NCI-H1436 treated with DMSO at 0.1 percent for 48 hours (cell line): ENCODE results near the gene POC1A.

Experiments
- DNase-seq: peaks from one replicate; lab custom pipeline; 2025; lab: John Stamatoyannopoulos, UW

The POC1A gene

DNA sequence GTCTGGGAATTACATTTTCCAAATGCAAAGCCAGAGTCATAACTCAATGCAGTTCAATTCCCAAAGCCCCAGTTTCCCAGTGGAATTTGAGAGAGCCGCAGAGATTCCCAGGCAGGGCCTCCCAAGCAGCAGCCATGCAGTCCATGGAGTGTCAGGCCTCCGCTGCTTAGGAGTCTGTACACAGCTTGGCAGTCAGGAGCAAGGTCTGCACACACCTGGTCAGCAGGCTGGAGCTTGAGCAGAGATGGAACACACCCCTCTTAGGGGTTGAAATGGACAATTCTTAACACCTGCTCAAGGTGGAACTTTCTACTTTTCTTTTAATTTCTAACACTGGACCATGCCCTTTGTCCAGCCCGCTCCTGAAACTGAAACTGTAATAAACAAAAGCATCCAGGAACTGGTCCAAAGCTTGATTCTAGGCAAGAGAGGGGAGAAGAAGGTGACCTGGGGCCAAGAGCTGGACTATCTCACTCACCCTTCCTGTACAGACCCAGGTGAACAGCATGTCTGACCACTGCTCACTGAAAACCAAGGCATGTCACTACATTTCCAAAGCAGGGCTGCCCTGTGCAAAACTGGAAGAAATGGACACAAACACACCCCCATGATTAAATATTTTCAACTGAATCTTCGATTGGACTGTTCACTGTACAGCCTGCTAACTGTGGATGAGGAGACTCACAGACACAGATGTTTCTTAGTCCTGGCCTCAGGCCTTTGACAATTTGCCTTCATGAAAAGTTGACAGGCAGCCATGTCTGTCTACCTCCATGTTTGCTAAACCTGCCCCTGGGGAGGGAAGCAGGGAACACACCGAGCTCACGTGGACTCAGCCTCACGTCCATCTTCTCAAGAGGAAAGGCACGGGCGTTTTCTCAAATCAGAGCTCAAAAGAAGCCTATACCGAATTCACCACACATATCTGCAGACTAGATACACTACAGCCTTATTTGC, 49.3 kb downstream of the POC1A start:
- DNase-seq: no peak

DNA sequence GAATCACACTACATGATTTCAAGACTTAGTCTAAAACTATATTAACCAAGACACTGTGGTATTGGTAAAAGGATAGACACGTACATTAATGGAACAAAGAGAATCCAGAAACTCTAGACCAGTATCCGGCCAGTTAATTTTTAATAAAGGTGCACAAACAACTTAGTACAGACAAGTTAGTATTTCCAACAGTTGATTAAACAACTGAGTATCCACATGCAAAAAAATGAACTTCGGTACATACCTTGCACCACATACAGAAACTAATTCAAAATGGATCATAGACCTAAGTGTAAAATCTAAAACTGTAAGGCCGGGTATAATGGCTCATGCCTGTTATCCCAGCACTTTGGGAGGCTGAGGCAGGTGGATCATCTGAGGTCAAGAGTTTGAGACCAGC, 51.3 kb downstream of the POC1A start:
- no peak for DNase-seq

DNA sequence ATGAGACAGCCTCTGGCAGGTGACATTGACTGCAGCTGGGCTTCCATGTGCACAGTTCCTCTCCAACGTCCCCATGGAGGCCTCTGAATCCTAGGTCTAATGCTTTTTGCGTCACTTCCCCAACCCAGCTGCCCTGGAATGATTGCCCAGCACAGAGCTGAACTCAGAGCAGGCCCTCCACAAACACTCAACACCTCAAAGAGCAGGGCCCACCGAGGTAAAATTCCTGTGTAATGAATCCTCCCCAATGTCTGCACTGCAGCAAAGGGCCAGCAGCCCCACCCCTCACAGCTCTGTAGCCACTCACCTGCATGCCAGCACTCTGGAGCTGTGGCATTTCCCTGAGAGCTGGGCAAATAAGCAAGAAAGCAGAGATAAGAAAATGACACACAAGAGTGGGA, 55.2 kb downstream of the POC1A start:
- no peak for DNase-seq

DNA sequence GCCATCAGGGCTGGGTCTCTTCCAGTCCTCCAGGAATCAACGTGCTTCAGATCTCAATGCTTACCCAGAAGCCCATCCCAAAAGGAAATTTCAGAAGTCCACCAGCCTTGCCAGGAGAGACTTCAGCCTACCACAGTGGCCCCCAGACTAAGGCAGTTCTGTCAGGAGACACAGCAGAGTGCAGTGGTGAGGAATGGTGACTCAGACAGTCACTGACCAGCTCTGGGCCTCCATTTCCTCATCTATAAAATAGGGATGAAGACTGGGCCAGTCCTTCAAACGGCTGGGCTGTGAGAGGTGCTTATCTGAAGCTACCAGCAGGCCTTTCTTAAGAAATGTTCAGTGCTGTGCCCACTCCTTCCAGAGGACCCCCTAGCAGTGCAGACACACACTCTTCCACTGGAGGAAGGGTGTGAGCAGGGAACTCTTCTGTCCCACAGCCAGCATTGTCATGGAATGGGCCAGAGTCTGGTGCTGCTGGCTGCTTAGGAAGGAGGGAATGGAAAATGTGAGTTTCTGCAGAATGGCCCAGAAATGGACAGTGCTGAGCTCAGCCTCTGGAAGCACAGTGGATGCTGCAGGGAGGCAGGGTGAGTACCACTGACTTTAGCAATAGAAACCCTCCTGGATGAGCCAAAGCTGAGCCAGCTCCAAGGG, 56.2 kb downstream of the POC1A start:
- no peak for DNase-seq

DNA sequence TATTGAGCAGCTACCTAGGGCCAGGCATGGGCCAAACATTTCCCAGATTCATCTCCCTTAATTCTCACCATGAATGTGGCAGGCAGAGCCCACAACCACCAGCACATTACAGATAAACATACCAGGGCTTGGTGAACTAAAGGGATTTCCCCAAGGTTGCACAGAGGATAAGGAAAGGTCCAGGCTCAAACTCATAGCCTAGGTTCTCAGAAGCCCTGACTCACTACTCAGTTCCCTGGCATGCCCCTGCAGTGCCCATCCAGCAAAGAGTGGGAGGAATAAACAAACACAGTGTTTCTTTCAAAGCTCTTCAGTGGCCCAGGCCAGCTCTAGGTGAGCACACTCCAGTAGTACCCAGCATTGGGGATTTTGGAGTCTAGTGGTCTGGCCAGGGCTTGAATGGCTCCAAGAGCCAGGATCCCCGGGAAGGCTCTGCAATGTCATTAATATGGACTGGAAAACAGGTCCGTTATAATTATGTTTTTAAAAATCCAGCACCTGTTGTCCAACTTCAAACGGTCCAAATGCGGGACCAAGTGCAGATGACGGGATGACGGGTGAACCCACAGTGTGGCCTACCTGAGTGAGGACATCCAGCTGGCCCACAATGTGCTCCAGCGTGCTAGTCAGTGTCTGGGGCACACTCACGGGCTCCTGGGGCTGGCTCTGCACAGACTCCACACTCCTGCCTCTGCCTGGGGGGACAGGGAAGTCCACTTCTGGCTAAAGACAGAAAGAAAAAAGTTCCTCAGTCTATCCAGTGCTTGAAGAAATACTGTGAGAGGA, 58.0 kb downstream of the POC1A start:
- DNase-seq: no peak

DNA sequence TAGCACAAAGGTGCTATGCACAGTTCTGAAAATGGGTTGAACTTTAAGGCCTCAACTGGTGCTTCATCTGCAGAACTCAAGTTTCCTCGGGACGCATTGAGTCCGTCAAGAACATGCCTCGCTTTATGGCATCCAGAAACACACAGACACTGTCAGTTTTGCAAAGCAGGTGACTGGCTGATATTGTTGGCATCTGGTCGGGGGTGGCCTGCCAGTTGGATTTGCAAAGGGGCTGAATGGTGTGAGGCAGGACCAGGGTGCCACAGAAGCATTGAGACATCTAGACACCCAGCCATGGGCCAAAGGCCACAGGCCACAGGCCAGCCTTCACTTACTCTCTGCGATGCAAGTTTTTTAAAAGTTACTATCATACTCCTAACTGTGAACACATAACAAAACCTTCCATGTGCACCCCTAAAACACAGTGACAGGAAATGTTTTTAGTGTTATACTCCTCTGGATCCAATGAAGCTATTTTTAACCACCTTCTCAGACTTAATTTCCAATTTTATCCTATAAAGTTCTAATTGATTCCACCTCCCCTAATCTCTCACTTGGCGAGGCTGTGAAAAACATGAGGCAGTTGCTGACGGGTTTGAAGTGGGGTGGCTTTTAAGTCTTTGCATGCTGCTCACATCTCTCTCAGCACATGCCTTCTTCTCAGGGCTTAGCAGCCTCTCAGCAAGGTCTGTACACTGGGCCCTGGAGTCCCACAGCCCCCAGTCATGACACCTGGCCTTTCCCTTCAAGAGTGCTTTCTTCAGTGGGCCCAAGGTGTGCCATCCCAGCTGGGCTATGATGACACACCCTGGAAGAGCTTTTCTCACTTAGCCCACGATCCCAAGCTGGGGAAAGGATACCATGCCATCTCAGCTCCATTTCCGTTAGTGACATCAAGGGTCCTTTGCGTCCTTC, 59.4 kb downstream of the POC1A start:
- no peak for DNase-seq

DNA sequence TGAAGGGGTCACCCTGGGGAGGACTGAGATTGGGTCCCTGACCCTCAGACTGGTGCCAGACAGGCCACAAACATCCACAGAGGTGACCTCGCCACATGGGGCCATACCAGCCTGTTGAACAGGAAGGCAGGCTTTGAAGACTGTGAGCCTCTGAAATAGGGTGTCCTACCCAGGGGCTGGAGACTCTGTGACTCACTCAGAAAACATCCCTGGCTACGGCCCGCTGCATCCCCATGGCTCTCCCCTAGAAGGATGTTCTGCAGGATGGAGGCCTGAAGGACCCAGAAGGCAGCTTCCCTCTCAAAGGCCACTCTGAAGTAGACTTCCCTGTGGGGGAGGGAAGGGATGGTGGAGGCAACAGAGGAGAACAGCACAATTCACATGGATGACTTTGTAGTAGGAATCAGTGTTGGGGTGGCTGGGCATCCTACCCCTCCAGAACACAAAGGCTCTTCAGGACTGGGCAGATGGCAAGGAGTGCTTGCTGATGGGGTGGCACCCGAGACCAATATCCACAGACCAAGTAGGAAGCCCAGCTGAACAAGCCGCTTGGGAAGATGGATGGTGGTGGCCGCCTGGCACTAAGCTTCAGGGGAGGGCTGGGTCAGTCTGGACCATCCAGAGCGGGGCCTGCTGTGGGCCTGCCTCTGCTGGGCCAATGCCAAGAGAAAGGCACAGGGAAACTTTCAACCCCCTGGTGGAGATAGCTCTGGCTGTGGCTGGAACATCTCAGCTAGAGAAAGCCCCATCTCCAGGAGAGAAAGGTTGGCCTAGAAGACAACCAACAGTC, 60.3 kb downstream of the POC1A start:
- no peak for DNase-seq

DNA sequence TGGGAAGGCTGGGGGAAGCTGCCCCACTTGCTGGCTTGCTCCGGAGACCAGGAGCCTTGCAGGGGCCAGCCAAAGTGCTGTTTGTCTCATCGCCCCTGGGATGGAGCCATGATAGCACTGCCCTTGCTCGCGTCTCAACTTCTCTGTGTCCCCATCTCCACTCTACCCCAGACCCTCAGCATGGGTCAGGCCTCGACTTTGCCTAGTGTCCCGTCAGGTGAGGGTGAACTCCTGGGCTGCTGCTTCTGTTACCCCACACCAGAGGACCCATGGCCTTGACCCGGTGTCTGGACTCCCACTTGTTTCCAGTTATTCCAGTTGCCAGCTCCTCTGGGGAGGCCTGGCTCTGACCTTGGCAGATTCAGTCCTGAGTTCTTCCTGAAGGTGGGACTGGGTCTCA, 61.3 kb downstream of the POC1A start:
- no peak for DNase-seq

DNA sequence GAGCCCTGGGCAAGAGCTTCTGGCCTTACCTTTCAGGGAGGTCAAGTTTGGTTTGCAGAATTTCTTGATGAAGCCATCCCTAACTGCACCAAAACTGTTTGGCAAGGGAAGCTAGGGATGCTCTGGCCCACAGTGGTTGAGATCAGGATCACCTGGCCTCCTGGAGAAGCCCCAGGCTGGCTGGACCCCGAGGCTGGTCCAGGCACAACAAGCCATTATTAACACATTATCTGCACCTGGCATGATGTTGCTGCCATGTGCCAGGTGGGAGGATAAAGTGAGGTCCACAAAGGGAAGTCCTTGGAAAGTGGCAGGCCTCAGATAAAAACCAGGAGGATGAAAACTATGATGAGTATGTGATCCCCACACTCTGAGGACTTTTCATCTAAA, 62.0 kb downstream of the POC1A start:
- no peak for DNase-seq

DNA sequence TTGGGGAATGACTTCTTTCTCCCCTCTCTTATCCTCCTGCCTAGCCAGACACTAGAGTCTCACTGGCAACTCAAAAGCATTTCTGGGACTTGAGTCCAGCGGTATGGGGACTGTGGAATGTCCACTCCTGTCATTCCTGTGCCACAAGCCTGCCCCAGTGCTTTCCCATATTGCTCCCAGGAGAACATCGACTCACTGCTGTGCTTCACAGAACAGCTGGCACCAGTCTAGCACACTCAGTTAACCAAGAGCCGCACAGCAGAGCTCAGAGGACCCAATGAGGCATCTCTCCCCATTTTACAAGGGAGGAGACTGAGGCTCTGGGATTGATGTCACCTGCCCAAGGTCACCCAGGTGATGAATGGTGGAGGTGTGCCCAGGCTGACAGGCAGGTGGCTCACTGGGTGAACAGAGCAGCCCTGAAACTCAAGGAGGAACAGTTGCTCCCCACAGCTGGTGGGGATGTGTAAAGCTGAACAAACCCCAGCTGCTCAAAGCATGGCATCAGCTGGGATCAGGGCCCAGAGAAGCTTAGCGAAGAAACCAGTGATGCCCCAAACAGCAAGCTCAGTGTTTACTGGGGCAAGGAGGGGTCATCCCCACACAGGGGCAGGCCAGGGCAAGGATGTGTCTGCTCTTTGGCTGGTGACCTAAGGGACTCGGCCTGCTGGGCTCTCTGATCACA, 62.5 kb downstream of the POC1A start:
- no peak for DNase-seq

DNA sequence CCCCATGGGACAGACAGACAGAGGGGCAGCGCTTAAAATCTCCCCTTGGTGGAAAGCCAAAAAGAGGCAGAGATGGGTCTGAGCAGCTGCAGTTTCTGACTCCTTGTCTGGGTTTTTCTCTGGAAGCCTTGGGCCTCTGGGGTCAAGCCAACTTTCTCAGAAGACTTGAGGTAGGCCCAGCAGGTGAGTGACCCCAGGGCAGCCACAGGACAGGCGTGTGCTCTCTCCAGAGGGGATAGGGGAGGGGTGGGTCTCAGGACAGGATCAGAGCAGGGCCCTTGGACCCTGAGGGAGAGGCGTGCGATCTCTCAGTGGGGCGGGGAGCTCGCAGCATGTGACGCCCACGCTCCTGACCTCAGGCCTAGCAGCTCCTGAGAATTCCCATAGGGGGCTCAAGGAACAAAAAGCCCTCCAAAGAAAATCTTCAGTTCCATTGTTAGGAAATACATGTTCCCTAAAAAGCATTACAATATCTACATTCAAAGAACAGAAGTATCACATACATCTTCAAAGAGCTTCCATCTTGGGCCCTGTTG, 63.2 kb downstream of the POC1A start:
- DNase-seq: no peak

DNA sequence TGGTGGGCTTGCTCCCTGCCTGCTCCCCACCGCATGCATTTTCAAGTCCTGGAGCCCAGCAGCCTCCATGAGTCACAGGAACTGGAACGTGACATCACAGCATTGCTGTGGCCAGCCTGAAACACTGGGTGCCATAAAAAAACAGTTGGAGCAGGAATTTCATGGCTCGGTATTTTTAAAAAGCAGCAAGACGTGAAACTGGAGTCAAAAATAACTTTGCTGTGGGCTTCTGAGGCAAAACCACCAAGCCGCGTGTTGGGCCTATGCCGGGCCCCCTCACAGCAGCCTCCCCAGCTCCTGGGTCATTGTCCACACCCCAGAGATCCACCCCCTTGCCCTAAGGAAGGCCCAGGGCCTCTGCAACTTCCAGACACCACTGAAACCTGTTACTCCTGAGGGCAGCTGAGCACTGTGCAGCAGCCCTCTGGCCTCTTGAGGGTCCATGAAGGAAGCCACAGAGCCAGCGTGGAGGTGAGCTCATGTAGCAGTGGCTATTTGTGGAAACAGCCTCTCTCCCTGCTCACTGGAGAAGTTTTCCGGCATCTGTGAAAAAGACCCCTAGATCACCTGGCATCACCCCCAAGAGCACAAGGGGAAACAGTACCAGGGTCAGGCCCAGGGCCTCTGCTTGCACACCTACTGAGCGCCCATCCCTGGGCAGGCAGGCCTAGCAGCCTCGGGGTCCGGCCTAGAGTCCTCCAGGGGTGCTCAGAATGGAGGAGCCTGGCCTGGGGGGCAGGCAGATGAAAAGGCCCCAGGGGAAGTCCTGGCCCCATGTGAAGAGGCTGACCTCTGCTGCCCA, 63.9 kb downstream of the POC1A start:
- DNase-seq: no peak

DNA sequence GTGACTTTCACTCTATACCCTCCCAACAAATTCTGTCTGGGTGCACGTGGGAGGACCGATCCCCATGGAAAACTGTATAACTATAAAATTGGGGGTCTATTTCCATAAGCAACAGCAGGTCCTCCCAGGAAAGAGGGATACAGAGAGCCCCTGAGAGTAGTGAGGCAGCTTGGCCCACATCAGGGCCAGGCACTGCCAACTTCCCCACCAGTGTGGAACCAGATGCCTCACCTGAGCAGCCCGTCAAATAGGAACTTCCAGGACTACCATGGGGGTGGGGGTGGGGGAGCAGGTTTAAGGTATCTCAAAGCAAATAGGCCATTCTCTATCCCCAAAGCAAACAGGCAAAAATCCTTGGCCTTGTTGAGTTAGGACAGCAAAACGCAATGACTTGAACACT, 64.5 kb downstream of the POC1A start:
- no peak for DNase-seq

DNA sequence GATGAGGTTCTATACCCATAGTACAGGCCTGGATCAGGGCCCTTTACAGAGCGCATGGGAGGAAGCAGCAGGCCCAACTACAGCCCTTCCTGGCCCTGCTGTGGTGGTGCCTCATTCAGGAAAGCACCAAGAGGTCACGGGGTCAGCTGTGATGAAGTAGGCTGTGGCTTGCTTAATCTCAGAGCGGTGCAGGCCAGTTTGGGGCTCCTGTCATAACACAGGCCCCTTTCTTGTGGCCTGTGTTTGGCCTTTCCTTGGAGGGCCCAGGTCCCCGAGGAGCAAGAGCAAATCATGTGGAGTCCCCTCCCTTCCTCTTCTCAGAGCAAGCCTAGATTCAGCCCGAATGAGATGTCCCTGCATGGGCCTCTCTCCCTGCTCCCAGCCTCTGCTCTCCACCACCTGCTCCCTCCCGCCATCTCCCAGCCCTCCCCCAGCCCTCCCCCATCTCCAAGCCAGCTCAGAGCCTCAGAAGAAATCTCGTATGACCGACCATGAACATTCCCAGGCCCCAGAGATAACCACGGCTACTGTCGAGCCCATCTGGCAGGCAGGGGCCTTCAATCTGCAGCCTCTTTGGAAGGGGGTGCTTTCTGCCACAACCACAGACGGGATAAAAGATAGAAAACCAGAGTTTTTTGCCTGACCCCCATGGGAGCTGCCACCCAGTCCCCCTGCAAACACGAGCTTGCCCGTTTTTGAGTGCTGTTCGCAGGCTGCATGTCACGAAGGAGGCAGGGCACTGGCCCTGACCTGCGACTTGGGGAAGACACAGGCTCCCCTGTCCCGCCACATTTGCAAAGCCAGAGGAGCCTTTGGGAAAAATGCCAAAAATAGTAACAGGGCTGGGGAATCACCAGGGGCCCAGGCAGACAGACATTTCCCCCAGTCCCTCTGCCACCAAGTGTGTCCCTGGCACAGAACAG, 65.5 kb downstream of the POC1A start:
- DNase-seq: no peak

DNA sequence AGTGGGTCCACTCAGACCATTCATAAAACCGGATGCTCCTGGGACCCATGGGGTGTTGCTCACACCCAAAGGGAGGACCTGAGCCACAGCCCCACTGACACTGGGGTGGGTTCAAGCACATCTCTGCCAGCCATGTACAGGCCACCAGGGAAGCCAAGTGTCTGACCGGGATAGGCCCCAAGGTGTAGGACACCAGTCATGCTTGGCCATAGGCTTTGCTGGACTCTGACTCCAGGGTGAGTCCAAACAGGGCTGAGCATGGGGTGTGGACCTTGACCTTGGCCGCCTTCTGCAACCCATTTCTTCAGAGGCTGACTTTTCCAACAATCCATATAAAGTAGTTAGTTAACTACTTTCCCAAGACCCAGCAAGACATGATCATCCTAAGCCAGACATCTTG, 66.5 kb downstream of the POC1A start:
- no peak for DNase-seq

DNA sequence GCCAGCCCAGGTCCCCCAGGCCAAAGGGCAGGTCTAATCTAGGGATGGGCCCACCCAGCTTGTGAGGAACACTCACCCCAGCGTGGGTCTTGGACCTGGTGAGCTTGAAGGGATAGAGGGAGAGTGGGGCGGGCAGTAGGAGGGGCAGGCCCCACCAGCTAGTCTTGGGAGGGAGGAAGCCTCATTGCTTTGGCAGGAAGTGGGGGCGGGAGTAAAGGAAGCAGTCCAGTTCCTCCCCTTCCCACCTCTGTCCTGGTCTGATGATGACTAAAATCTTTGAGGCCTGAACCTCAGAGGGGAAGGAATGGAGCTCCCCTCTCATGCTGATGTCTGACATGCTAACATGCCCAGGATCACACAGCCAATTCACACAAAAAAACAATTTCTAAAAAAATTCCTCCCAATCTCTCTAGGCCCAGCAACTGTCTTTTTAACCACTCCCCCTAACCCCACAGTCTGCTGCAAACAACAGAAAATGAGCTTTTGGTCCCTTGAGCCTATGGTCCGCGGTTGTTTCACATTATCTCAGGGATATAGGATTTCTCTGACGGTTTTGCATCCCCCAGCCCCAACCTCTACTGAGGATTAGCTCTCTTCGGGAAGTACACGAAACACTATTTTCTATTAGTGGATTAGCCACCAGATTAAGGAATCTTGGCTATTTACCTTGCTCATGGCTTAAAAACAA, 67.1 kb downstream of the POC1A start:
- no peak for DNase-seq

DNA sequence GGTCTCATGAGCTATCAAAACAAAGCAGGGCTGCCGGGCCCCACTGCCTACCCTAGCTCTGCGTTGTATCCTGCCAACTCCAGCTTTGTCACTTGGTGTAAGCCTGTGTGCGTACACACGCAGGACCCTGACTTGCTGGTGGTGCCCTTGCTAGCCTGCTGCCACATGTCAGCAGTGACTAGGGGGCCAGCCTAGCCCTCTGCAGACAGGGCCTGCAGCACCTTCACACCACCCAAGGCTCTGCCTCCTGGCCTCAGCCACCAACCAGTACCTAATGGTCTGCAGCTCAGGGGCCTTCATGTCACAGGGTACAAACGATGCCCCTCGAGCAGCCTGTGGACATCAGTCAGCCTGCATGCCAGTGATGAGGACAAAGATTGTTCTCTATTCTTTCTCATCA, 67.8 kb downstream of the POC1A start:
- no peak for DNase-seq
